Occipital lobe (tissue), 2 donors: ENCODE data around the gene TIA1. TPM values are rescaled to one million over a fixed set of nuclear protein-coding genes. Genes with fewer than 3 reads are reported as not detected.
"Not testable (repeated sequence)": the region's sequence is repeated elsewhere in the genome, so short reads cannot be mapped to it uniquely, and the experiment has no call there.

Experiments
- DNase-seq: peaks from one replicate; lab custom pipeline; 2025; lab: John Stamatoyannopoulos, UW
- total RNA-seq: library from RNA; depleted of rRNA; stranded (reverse); fragments of >200 nt; gene quantifications from one replicate; pipeline ENCODE4 v1.2.3, GENCODE V29; 2014

Gene TIA1
- 461 TPM for total RNA-seq

DNA sequence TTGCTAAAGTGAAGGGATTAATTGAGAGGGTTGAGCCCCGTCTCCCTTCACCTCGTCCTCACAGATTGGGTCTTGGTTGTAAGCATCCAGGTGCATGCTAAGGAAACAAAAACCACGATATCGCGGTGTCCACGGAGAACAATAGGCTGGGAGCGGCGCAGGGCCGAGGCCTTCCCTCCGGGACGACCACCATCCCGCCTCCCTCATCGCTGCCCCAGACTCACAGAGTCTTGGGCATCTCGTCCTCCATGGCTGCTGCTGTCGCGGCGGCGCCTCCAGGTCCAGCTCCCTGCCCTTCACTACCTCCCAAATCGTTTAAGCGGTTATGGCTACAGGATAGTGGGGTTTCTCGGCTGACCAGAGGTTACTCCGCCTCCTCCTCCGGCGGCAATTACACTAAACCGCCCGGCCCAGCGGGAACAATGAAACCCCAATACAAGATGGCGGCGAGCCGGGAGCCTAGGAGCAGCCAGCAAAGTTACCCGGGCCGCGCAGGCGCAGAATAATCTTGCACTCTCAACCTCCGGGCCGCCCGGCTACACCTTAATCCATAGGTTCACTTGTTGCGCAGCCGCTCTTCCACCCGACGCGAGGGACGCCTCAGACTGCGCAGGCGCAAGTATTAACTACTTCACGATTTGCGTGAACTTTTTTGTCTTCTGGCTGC is at the start of gene TIA1:
TSS of gene TIA1 (minus strand) at position 448 of the 667 bp plus-strand sequence. CDS start at position 250, 198 bp downstream.
- peak; percentile 89 for DNase-seq

- not testable (repeated sequence) for DNase-seq
Measured at GRCh38 chr2:70297828-70298227, 49.4 kb upstream of the TIA1 start.

DNA sequence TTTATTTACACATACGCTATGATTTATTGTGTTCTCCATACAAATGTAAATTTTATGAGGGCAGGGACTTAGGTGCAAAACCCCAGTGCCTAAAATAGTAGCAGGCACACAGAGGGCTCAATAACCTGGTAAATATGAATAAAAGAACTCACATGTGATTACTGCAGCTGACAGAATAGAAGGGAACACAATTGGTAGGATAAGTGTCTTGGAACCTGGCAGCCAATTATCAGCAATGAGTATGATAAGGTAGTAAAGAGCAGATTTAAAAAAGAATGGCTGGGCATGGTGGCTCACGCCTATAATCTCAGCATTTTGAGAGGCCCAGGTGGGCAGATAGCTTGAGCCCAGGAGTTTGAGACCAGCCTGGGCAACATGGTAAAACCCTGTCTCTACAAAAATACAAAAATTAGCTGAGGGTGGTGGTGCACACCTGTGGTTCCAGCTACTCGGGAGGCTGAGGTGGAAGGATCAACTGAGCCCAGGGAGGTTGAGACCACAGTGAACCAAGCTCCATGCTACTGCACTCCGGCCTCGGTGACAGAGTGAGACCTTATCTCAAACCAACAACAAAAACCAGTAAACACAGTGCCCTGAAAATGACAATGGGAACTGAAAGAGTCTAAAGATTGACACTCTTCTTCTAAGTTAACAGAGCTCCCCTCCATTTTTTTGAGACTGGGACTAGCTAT is 35.2 kb upstream of the TIA1 start:
- DNase-seq = no peak

DNA sequence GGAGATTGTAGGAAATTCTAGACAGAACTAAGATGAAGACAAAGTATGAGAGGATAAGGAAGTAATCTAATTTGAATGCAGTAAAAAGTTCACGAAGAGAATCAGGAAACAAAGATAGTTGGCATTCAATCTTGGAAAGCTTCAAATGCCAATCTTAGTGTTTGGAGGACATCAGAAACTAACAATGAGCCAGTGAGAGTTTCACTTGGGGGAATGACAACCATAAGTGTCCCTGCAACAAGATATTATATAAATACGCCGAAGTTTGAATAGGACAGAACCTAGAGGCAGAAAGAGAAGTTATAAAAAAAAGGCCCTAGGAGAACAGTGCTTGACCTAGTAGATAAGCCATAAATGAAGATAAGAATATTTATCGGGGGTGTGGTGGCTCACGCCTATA is 34.0 kb upstream of the TIA1 start:
- DNase-seq = no peak

GRCh38 chr2:70280242-70280798 is 31.9 kb upstream of the TIA1 start:
- no peak for DNase-seq

DNA sequence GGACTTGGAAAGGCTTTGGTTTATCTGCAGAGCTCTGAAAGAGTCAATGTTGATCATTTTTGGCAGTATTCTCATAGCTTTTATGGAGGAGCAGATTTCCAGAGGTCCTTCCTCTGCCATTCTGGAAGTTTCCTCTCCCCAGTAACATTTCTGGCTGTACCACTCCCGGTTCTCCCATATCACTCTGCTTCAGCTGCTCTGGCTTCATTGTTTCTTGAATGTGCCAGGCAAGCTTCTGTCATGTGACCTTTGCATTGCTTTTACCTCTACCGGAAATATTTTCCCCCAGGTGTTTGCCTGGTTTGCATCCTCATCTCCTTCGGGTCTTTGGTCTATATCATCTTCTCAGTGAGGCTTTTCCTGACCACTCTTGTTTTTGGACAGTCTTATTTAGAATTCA is 21.9 kb upstream of the TIA1 start:
- DNase-seq = no peak

DNA sequence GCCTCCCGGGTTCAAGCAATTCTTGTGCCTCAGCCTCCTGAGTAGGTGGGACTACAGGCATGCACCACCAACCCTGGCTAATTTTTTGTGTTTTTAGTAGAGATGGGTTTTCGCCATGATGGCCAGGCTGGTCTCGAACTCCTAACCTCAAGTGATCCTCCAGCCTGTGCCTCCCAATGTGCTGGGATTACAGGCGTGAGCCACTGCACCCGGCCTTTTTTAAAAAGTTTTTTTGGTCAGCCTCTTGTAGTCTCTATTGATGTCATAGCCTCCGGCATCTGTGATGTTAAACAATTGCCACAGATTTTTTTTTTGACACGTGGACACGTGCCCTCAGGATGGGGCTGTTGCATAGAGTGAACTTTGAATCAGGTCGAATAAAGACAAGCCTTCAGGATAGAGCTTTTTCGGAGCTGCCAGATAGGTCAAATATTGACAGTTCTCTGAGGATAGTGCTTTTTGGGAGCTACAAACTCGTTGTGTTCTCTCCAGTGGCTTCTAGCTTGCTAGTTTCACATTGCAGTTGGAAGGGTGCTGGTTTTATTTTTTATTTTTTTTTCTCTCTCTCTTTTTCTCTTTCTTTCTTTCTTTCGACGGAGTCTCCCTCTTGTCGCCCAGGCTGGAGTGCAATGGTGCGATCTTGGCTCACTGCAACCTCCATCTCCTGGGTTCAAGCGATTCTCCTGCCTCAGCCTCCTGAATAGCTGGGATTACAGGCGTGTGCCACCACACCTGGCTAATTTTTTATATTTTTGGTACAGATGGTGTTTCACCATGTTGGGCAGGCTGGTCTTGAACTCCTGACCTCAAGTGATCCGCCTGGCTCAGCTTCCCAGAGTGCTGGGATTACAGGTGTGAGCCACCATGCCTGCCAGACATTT is 21.2 kb upstream of the TIA1 start:
- not testable (repeated sequence) for DNase-seq

DNA sequence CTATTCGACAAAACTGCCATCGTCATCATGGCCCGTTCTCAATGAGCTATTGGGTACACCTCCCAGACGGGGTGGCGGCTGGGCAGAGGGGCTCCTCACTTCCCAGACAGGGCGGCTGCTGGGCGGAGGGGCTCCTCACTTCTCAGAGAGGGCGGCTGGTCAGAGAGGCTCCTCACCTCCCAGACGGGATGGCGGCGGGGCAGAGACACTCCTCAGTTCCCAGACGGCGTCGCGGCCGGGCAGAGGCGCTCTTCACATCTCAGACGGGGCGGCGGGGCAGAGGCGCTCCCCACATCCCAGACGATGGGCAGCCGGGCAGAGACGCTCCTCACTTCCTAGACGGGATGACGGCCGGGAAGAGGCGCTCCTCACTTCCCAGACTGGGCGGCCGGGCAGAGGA is 18.5 kb upstream of the TIA1 start:
- DNase-seq = not testable (repeated sequence)

DNA sequence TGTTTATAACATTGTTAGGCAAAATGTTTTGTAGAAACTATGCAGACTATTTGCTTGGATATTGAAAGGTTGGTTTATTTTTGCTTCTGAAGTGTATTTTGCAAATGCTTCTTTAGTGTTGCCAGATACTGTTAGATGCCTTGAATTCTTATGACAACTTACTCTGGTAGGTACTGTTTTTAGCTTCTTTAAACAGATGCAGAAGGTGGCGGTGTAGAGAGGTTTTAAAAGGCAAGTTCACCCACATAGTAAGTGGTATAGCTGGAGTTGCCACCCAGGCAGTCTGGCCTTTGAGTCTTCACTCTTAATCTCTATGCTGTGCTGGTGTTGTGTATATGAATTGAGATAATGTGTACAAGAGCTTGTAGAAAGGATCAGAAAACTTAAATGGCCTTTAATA is 13.1 kb upstream of the TIA1 start:
- no peak for DNase-seq

DNA sequence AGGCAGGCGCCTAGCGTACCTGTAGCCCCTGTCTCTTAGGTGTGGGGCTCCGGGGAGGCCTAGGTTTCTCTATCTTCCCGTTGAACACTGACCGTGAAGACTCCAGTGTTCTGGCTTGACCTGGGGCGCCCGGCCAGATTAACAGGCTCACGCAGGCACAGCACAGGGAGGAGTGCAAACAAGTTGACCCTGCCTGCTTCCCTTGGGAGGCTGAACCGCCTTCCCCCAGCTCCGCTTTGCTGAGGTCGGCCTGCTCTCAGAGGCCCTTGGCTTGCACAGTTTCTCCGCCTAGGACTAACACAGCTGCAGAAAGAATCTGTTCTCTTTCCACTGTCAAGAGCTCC is 10.1 kb upstream of the TIA1 start:
- DNase-seq = peak; percentile 59

DNA sequence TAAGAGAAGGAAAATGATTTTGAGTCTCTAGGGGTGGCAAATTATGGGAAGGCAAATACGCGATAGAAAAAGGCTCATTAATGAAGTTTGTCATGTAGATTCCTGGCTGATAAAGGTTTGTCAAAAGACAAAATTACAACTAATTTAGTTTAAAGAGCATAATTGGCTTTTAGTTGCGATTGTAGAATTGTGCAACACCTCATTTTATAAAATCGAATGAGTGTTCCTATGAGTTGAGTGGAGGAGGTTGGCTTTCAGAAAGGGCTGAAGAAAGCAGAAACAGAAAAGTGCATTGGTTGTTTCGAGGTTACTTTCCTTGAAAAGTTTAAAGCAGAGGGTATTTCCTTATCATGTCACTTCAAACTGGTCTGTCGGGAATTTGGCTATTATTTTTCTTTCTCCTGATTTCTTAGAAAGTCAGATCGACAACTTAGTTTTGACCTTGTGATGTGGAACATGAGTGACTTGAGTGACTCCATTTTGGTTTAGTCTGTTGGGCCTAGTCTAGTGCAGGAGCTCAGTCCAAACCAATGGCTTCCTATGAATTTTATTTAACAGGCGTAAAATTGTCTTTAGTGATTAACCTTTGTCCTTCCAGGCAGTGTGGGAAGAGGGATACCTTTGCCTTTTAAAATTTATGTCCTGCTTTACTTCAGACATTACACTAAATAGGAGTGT is 7.3 kb upstream of the TIA1 start:
- no peak for DNase-seq

GRCh38 chr2:70250434-70250833 is 2.0 kb upstream of the TIA1 start:
- DNase-seq = no peak

- DNase-seq = no peak
Measured at GRCh38 chr2:70247364-70248180, 856 bp downstream of the TIA1 start.

DNA sequence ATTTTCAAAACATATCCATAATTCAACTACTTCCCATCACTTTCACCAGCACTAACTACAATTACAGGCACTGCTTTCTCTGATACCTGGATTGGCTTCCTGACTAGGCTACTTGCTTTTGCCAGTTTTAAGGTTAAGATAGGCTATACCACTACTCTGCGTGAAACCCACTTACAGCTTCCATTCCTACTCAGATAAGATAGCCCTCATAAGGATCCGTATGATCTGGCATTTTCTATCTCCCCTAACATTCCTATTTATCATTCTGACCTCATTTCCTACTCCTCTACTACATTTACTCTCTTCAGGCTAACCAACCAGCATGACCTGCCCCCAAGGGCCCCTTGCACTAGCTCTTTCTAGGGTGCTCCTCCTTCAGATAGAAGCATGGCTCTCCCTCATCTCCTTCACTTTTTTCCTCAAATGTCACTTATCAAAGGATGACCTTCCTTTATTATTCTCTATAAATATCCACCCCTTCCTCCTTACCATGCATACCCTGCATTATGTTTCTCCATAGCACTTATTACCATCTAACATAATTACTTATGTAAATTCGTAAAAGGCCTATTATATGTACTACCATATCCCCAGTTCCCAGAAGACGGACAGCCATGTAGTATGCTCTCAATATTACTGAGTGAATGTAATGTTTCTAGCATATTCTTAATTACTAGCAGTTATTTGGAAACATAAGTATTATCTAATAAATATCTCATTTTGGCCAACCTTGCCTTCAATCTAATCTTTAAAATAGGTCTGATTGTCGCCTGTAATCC is 4.4 kb downstream of the TIA1 start:
- no peak for DNase-seq

DNA sequence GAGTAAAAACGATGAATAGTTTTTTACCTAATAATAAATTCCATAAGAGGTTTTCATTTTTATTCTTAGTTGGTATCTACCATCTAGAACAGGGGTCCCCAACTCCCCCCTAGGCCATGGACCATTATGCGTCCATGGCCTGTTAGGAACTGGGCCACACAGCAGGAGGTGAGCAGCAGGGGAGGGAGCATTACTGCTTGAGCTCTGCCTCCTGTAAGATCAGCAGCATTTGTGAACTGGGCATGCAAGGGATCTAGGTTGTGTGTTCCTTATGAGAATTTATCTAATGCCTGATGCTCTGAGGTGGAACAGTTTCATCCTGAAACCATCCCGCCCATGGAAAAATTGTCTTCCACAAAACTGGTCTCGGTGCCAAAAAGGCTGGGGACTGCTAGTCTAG is 5.9 kb downstream of the TIA1 start:
- no peak for DNase-seq

DNA sequence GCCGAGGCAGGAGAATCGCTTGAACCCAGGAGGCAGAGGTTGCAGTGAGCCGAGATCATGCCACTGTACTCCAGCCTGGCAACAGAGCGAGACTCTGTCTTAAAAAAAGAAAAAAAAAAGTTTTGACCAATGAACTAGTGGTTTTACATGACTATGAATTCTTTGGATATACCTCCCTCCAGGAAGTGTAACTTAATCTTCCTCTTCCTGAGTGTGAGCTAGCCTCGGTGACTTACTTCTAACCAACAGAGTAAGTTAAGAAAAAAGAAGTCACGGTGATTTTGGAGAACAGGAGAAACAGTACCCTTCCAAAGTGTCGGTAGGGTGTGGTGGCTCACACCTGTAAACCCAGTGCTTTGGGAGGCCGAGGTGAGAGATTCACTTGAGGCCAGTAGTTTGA is 7.1 kb downstream of the TIA1 start:
- no peak for DNase-seq

DNA sequence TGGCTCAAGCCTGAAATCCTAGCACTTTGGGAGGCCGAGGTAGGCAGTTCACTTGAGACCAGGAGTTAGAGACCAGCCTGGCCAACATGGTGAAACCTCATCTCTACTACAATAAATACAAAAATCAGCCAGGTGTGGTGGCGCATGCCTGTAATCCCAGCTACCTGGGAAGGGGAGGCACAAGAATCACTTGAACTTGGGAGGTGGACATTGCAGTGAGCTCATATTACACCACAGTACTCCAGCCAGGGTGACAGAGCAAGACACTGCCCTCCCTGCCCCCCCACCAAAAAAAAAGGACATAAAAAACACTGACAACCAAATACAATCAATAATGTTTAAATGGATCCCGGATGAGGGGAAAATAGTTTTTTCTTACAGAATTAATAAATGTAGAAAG is 7.8 kb downstream of the TIA1 start:
- no peak for DNase-seq

DNA sequence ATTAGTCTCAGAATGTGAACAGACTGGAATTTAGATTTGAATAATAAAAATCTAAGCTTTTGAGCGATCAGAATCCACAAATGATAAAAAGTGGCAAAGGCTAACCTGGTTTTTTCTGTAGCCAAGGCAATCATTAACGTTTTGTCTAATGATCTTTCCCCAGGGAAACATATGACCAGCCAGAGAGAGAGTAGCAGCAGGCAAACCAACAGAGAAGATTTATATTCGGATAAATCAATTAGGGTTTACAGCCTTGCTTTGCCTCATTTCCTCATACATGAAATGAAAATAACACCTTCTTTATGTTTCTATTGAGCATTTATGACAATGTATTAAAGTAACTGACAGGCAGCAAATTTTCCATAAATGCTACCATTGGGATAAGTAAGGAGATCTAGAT is 14.5 kb downstream of the TIA1 start:
- no peak for DNase-seq

DNA sequence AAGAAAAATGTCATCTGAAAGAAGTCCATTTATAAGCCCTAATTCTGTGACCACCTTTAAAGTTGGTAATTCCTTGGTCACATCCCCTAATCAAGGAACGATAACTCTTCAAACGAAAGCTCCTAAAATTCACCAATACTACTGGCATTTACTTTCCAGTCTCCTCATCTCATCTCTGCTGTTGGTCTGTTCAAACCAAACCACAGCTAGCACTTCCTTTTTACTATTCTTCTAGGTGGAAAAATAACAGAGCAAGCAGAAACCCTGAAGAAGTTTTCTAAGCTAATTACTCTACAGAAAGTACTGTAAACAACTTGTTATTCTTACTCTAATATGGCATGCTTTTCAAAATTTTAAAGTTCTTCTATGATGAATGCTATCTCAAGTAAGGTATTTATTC is 21.6 kb downstream of the TIA1 start:
- no peak for DNase-seq

- not testable (repeated sequence) for DNase-seq
Measured at GRCh38 chr2:70223305-70223704, 25.1 kb downstream of the TIA1 start.
